ENCODE data around the gene CABP7. TPM values are rescaled to one million over a fixed set of nuclear protein-coding genes. Genes with fewer than 3 reads are reported as not detected.

The CABP7 gene
- total and polyA plus RNA-seq, 2 of the 8 experiments (the other 6 are each of a cell fraction or from before 2014, with no cell fraction given), result 0.20 to 0.36 TPM

DNA sequence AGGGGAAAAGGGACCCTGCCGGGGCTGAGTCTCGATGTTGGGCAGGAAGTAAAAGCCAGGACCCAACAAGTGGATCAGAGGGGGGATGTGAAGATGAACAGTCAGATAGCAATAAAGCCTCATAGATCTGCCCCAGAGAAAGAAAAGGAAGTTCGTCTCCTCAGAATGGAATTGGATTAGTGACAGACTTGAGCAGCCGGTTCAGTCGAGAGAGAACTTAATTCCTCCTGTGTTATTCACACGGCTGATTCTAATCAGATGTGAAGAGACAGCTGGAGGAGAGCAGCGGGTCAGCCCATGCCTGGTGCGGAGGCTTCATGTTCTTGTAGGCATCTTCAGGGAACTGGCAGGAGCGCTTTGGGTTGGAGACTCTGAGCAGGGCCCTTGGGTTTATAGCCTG lies 29.3 kb upstream of the CABP7 start:
- no peak for DNase-seq (ENCODE audit: low read depth in 1 of 2, low spot score in 2 of 2)
- H2BK12ac ChIP-seq (ENCODE audit: low read depth, low read length), result no peak overlapping the region
- no peak overlapping the region for H3K4me3 ChIP-seq (ENCODE audit: extremely low read depth in 1 of 4, insufficient read depth in 2 of 4, low read depth in 3 of 4, low read length in 4 of 4)
- no peak overlapping the region for H2BK15ac ChIP-seq (ENCODE audit: low read length)
- H3K27me3 ChIP-seq (replicated peaks in 1 of 4; ENCODE audit: control insufficient read depth in 3 of 4, extremely low read depth in 1 of 4, insufficient read depth in 3 of 4, low read length in 3 of 4), result no peaks in the 10 kb centered on the region
- no peaks in the 10 kb centered on the region for H3K9me3 ChIP-seq (ENCODE audit: insufficient read depth in 2 of 2, low read depth in 1 of 2, low read length in 1 of 2)
- H2AFZ ChIP-seq (ENCODE audit: low read length), result no peak overlapping the region
- ChIA-PET CTCF (ENCODE audit: partially characterized antibody) (interaction anchor here (0.7 to 6.5 kb wide), 29 partner anchors 8 to 543 kb away, joined by 3 to 60 read pairs (median 6); partner anchors contain the start of gene HORMAD2), POLR2A (ENCODE audit: partially characterized antibody) (interaction anchor here (1.2 to 2.5 kb wide), 3 partner anchors 11 to 86 kb away, joined by 3 to 6 read pairs (median 5); partner anchors contain the start of genes UQCR10 and ZMAT5)
- H4K20me1 ChIP-seq (replicated peaks in 1 of 2; ENCODE audit: control insufficient read depth in 1 of 2, insufficient read depth in 2 of 2, low read length in 2 of 2), result peaks cover 0 to 3% of the 10 kb centered on the region in 2 experiments
- no peak overlapping the region for H3K4ac ChIP-seq (replicated peaks; ENCODE audit: insufficient read length, low read depth, low read length)
- H4K91ac ChIP-seq (replicated peaks; ENCODE audit: insufficient read length, low read length), result no peak overlapping the region
- no peaks in the 10 kb centered on the region; the same call in 1 of the 2 replicates for H3K79me1 ChIP-seq (ENCODE audit: low read depth, low read length)
- FAIRE-seq, result no peak
- H3K27ac ChIP-seq (ENCODE audit: low read depth, low read length), result no peak overlapping the region
- no peak overlapping the region for H3K9ac ChIP-seq (replicated peaks in 1 of 4; ENCODE audit: extremely low read depth in 1 of 4, low read depth in 3 of 4, low read length in 3 of 4)
- H3K23ac ChIP-seq (ENCODE audit: insufficient read length), result no peak overlapping the region
- H2BK20ac ChIP-seq (ENCODE audit: low read length), result 0 out of 2 replicates have a peak overlapping the region, but pooled peaks have one; percentile 93
- H3K4me1 ChIP-seq (replicated peaks in 1 of 4; ENCODE audit: control insufficient read depth in 3 of 4, insufficient read depth in 4 of 4, low read length in 3 of 4), result peaks cover 12 to 41% (median 28%) of the 10 kb centered on the region in 4 experiments
- H2BK5ac ChIP-seq (ENCODE audit: low read depth, low read length), result no peak overlapping the region
- no peaks in the 10 kb centered on the region; a peak in 1 of 8 replicates for H3K36me3 ChIP-seq (ENCODE audit: control insufficient read depth in 2 of 4, insufficient read depth in 4 of 4, low read length in 3 of 4)
- H4K5ac ChIP-seq (ENCODE audit: insufficient read length, low read depth, low read length), result no peak overlapping the region
- peak overlapping the region; percentile 52; the same call in 1 of the 2 replicates for H3K18ac ChIP-seq (ENCODE audit: extremely low read depth, low read length)
- H4K8ac ChIP-seq (ENCODE audit: extremely low read depth, insufficient read depth, low read length), result no peak overlapping the region
- H3K14ac ChIP-seq (ENCODE audit: insufficient read length), result no peak overlapping the region
- H2BK120ac ChIP-seq (replicated peaks; ENCODE audit: low read depth, low read length), result no peak overlapping the region
- TF ChIP-seq POU5F1 (IDR thresholded peaks at IDR 0.05; ENCODE audit: low read depth, low read length) (no peak), CBX8 (IDR thresholded peaks at IDR 0.05; ENCODE audit: borderline replicate concordance, low read depth, low read length) (no peak)
- H3K56ac ChIP-seq (replicated peaks; ENCODE audit: insufficient read length, low read depth, low read length), result no peak overlapping the region
- no peak overlapping the region; a peak in 1 of 4 replicates for H3K4me2 ChIP-seq (ENCODE audit: insufficient read depth in 1 of 2, low read depth in 2 of 2, low read length in 2 of 2)
- no peak overlapping the region for H2AK5ac ChIP-seq (ENCODE audit: low read depth, low read length)
- no peaks in the 10 kb centered on the region for H3K23me2 ChIP-seq (ENCODE audit: low read depth, low read length)
- no peaks in the 10 kb centered on the region for H3K79me2 ChIP-seq (ENCODE audit: control insufficient read depth in 1 of 2, insufficient read depth in 2 of 2, low read length in 2 of 2)
- 87% methylated on average over 9 of the region's 9 CpGs; no CpG with 5 or more reads in 1 of the 2 experiments for WGBS, 2 experiments (ENCODE audit: extremely low coverage in 1 of 2, insufficient coverage in 1 of 2, insufficient read length in 1 of 2, insufficient replicate concordance in 2 of 2, low coverage in 1 of 2, low lambda C conversion rate in 2 of 2, missing lambda C conversion rate in 1 of 2)

Measured in H1 (cell line).